Ascending aorta (tissue), 2 donors: ENCODE results near the gene PAX8. TPM values are rescaled to one million over a fixed set of nuclear protein-coding genes. Genes with fewer than 3 reads are reported as not detected.
"Not testable (repeated sequence)": the region's sequence is repeated elsewhere in the genome, so short reads cannot be mapped to it uniquely, and the experiment has no call there.

Source experiments
- DNase-seq, 2 donors: peaks; one replicate each; pipeline ENCODE4 v3.0.0-alpha.2; 2019; ENCODE audit warnings: low spot score in 2 of 2
- H3K27ac ChIP-seq, 2 donors: fragments of 200-600 bp; sonication (generic); one replicate each; pipeline ENCODE4 v1.5.1; 2016 to 2017; ENCODE audit warnings: mild to moderate bottlenecking in 1 of 2
- H3K27me3 ChIP-seq: fragments of 200-600 bp; sonication (generic); one replicate; pipeline ENCODE4 v1.5.1; 2017
- H3K36me3 ChIP-seq, 2 donors: fragments of 200-600 bp; sonication (generic); one replicate each; pipeline ENCODE4 v1.5.1; 2016
- H3K4me1 ChIP-seq, 2 donors: fragments of 200-600 bp; sonication (generic); one replicate each; pipeline ENCODE4 v1.5.1; 2016 to 2017; ENCODE audit warnings: mild to moderate bottlenecking in 1 of 2
- H3K4me3 ChIP-seq, 2 donors: fragments of 200-600 bp; sonication (generic); one replicate each; pipeline ENCODE4 v1.5.1; 2016 to 2017; ENCODE audit warnings: mild to moderate bottlenecking in 1 of 2
- H3K9me3 ChIP-seq, 2 donors: fragments of 200-600 bp; sonication (generic); one replicate each; pipeline ENCODE4 v1.5.1; 2016
- CTCF ChIP-seq, 3 experiments: fragments of 200-600 bp in 2 of 3; fragments of 450-650 bp in 1 of 3; sonication (generic) in 2 of 3; IDR thresholded peaks; one replicate each; pipeline ENCODE4 v1.5.1; 2016 to 2019; ENCODE audit warnings: antibody characterized with exemption in 3 of 3, mild to moderate bottlenecking in 1 of 3, moderate library complexity in 1 of 3
- intact Hi-C: fragments of 100-400 bp; cut with DNase I; formaldehyde crosslinking; loops from one replicate; pipeline ENCODE4 v1.15.1; 2023
- total RNA-seq: library from RNA; depleted of rRNA; stranded (reverse); fragments of >200 nt; gene quantifications from one replicate; pipeline ENCODE4 v1.1.0, GENCODE V29; 2016

Gene PAX8
- total RNA-seq, 1 donor from 2014 or later, result 0.11 TPM

- no peaks in the 10 kb centered on the region for H3K36me3 ChIP-seq
- H3K27me3 ChIP-seq, result no peaks in the 10 kb centered on the region
- TF ChIP-seq CTCF (IDR thresholded peaks at IDR 0.05), result no peak
- no peaks in the 10 kb centered on the region for H3K9me3 ChIP-seq
- peak overlapping the region; percentile 57 to 67 for H3K27ac ChIP-seq
- peaks cover 3 to 18% of the 10 kb centered on the region in 2 donors for H3K4me1 ChIP-seq
- no peak overlapping the region for H3K4me3 ChIP-seq
- no peak for DNase-seq
- intact Hi-C loops, result no loop called here
Measured at GRCh38 chr2:113238871-113239839, 39.6 kb downstream of the PAX8 start.

DNA sequence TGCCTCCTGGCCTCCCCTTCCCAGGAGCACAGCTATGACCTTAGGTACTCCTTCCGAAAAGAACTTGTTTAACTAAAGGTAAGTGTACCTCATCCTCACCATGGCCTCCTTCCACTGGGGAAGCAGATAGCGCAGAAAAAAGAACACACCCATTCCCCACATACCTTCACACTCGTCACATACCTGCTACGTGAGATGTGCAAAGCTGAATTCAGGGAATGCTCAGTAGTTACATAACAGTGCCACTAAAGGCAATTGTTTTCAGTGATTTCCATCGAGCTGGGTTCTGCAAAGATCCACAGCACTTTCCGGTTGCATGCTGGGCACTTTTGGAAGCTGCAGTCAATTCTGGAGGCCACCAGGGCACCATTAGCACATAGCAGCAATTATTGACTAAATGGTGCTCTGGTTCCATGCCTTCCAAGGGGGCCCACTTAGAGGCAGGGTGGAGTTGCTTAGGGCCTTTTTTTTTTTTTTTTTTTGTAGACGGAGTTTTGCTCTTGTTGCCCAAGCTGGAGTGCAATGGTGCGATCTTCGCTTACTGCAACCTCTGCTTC lies 41.0 kb downstream of the PAX8 start:
- H3K27ac ChIP-seq, result no peak overlapping the region
- peaks cover 3 to 18% of the 10 kb centered on the region in 2 donors for H3K4me1 ChIP-seq
- H3K9me3 ChIP-seq, result no peaks in the 10 kb centered on the region
- H3K36me3 ChIP-seq, result no peaks in the 10 kb centered on the region
- no peak for TF ChIP-seq CTCF (IDR thresholded peaks at IDR 0.05)
- DNase-seq, result no peak
- intact Hi-C loops, result no loop called here
- no peaks in the 10 kb centered on the region for H3K27me3 ChIP-seq
- H3K4me3 ChIP-seq, result no peak overlapping the region

DNA sequence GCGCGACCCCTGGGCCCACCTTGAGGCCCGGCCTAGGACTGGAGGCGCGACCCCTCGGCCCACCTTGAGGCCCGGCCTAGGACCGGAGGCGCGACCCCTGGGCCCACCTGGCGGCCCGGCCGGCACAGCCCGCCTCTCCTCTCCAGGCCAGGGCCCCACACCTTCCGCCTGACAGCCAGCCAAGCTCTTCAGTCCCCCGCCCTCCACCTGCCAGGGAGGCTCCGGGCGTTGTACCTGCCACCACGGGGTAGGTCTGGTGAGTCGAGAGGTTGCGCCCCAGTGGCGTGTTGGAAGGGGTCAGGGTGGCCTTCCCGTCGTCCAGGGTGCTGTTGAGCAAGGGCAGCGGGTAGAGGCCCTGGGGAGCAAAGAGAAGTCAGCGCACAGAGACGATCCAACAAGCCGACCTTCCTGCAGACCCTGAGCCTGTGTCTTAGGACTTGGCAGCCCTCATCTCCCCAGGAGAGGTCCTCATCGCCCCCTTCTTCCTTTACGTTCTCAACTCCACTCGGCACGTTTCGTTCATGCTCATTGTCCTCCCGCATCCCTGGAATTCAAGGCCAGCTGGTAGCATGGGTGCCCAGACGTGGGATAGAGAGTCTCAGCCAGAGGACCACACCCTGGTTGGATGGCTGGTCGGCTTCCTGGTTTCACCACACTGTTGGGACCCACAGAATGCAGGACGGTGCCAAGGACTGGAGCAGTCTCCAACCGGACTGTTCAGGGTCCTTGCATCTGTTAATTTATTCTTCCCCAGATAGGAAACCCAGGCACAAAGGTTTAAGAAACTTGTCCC lies 42.2 kb downstream of the PAX8 start:
- no peaks in the 10 kb centered on the region for H3K27me3 ChIP-seq
- H3K9me3 ChIP-seq, result no peaks in the 10 kb centered on the region
- H3K36me3 ChIP-seq, result no peaks in the 10 kb centered on the region
- peaks cover 3 to 14% of the 10 kb centered on the region in 2 donors for H3K4me1 ChIP-seq
- no peak for DNase-seq
- intact Hi-C loops, result no loop called here
- no peak for TF ChIP-seq CTCF (IDR thresholded peaks at IDR 0.05)
- peak overlapping the region in 1 of 2 donors; percentile 60 for H3K4me3 ChIP-seq
- peak overlapping the region in 1 of 2 donors; percentile 67 for H3K27ac ChIP-seq

GRCh38 chr2:113235347-113236226 lies 43.1 kb downstream of the PAX8 start:
- H3K9me3 ChIP-seq, intact Hi-C loops, H3K27me3 ChIP-seq, H3K36me3 ChIP-seq, DNase-seq, H3K4me1 ChIP-seq: not testable (repeated sequence)
- Histone ChIP-seq H3K27ac (peak overlapping the region in 1 of 2 donors; percentile 67), H3K4me3 (peak overlapping the region in 1 of 2 donors; percentile 60)

DNA sequence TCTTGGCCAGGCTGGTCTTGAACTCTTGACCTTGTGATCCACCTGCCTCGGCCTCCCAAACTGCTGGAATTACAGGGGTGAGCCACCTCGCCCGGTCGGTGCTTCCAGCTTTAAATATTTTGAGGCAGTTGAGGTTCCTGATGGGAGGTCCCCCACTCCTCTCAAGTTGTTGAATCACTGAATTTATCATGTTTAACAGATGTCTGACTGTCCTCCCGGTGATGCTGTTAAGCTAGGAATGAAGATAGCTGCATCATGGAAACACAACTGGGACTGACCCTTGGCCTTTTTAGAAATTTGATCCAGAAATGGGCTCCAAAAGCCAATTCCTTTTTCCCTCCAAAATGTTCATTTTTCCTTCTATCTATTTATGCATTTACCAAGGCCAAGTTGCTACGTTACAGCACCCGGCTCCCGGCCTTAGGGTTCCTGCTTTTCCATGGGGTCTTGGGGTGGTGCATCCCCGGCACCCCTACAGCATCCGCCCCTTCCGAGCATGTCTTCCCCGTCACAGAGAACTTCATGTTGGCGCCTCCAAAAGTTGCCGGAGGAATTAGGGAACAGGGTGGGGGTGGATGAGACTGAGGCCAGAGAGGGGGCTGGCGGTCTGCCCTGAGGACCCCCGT lies 43.9 kb downstream of the PAX8 start:
- Histone ChIP-seq H3K4me1 (peaks cover 1 to 3% of the 10 kb centered on the region in 2 donors), H3K27me3 (no peaks in the 10 kb centered on the region), H3K36me3 (no peaks in the 10 kb centered on the region), H3K27ac (no peak overlapping the region), H3K9me3 (no peaks in the 10 kb centered on the region), H3K4me3 (peak overlapping the region in 1 of 2 donors; percentile 60)
- intact Hi-C loops, result no loop called here
- no peak for TF ChIP-seq CTCF (IDR thresholded peaks at IDR 0.05)
- no peak for DNase-seq
